Choroid plexus epithelial cell (primary cell): ENCODE results near the gene GSTT4.
"Not testable (repeated sequence)": the region's sequence is repeated elsewhere in the genome, so short reads cannot be mapped to it uniquely, and the experiment has no call there.

ENCODE experiments used
- DNase-seq: peaks from one replicate; pipeline ENCODE4 v3.0.0-alpha.2; 2010; ENCODE audit warnings: low read depth
- H3K4me3 ChIP-seq: 2 replicates; pipeline ENCODE4 v1.5.1; 2011; ENCODE audit warnings: low read depth, mild to moderate bottlenecking, control low read depth, low read length, moderate library complexity
- CTCF ChIP-seq: conservative IDR thresholded peaks from 2 replicates; pipeline ENCODE4 v1.5.1; 2011; ENCODE audit warnings: low read depth, mild to moderate bottlenecking, control low read depth, inconsistent platforms, low read length, moderate library complexity

The GSTT4 gene

GRCh38 chr22:24046024-24046423 lies 40.8 kb upstream of the GSTT4 start:
- no peak overlapping the region for H3K4me3 ChIP-seq
- no peak for TF ChIP-seq CTCF
- DNase-seq: no peak

- no peak for DNase-seq
- TF ChIP-seq CTCF: no peak
- H3K4me3 ChIP-seq: no peak overlapping the region
Measured at GRCh38 chr22:24043958-24044357, 38.7 kb upstream of the GSTT4 start.

- not testable (repeated sequence) for DNase-seq, H3K4me3 ChIP-seq
Measured at GRCh38 chr22:24043465-24043864, 38.2 kb upstream of the GSTT4 start.

- no peak for TF ChIP-seq CTCF
- H3K4me3 ChIP-seq: no peak overlapping the region
- no peak for DNase-seq
Measured at GRCh38 chr22:24040946-24041345, 35.7 kb upstream of the GSTT4 start.

- DNase-seq: peak; percentile 53
- H3K4me3 ChIP-seq: no peak overlapping the region
- no peak for TF ChIP-seq CTCF
Measured at GRCh38 chr22:24039046-24039445, 33.8 kb upstream of the GSTT4 start.

GRCh38 chr22:24037851-24038765 lies 32.9 kb upstream of the GSTT4 start:
- no peak overlapping the region for H3K4me3 ChIP-seq
- no peak for DNase-seq
- TF ChIP-seq CTCF: no peak

- H3K4me3 ChIP-seq: no peak overlapping the region
- no peak for TF ChIP-seq CTCF
- DNase-seq: no peak
Measured at GRCh38 chr22:24035296-24035695, 30.0 kb upstream of the GSTT4 start.
